Measurements from ENCODE around the gene FBP2.

Gene FBP2

GRCh38 chr9:94533601-94534000, 60.0 kb downstream of the FBP2 start:
- Histone ChIP-seq H3K4me3 (ENCODE audit: low read length) (no peak overlapping the region), H3K36me3 (ENCODE audit: control insufficient read depth, low read length) (no peaks in the 10 kb centered on the region), H3K27ac (ENCODE audit: low read depth, low read length) (no peak overlapping the region), H4K20me1 (ENCODE audit: control insufficient read depth, insufficient read depth, low read depth, low read length) (no peaks in the 10 kb centered on the region), H3K4me2 (ENCODE audit: low read length) (no peak overlapping the region), H3F3A (ENCODE audit: control insufficient read depth, insufficient read depth) (no peaks in the 10 kb centered on the region), H3K9me2 (replicated peaks; ENCODE audit: control insufficient read depth, low read length) (no peaks in the 10 kb centered on the region), H3K79me2 (ENCODE audit: control insufficient read depth, low read length) (no peaks in the 10 kb centered on the region), H3K27me3 (ENCODE audit: control insufficient read depth, low read length) (no peaks in the 10 kb centered on the region), H3K9me3 (ENCODE audit: control insufficient read depth, insufficient read depth, low read length) (no peaks in the 10 kb centered on the region), H3K4me1 (ENCODE audit: control insufficient read depth, low read length) (peaks cover 33% of the 10 kb centered on the region)
- TF ChIP-seq EZH2phosphoT487 (IDR thresholded peaks at IDR 0.05; ENCODE audit: borderline replicate concordance, low read length) = no peak

GRCh38 chr9:94533155-94533554, 60.5 kb downstream of the FBP2 start:
- no peaks in the 10 kb centered on the region for H3K9me2 ChIP-seq (replicated peaks; ENCODE audit: control insufficient read depth, low read length)
- no peaks in the 10 kb centered on the region for H4K20me1 ChIP-seq (ENCODE audit: control insufficient read depth, insufficient read depth, low read depth, low read length)
- no peaks in the 10 kb centered on the region for H3K36me3 ChIP-seq (ENCODE audit: control insufficient read depth, low read length)
- no peaks in the 10 kb centered on the region for H3F3A ChIP-seq (ENCODE audit: control insufficient read depth, insufficient read depth)
- no peaks in the 10 kb centered on the region for H3K79me2 ChIP-seq (ENCODE audit: control insufficient read depth, low read length)
- no peak overlapping the region for H3K4me3 ChIP-seq (ENCODE audit: low read length)
- no peak for TF ChIP-seq EZH2phosphoT487 (IDR thresholded peaks at IDR 0.05; ENCODE audit: borderline replicate concordance, low read length)
- TF ChIP-seq CTCF (IDR thresholded peaks at IDR 0.05; ENCODE audit: low read depth, low read length, poor library complexity, severe bottlenecking) = no peak
- H3K27me3 ChIP-seq (ENCODE audit: control insufficient read depth, low read length) = no peaks in the 10 kb centered on the region
- H3K4me1 ChIP-seq (ENCODE audit: control insufficient read depth, low read length) = peaks cover 37% of the 10 kb centered on the region
- no peak overlapping the region for H3K27ac ChIP-seq (ENCODE audit: low read depth, low read length)
- H3K9me3 ChIP-seq (ENCODE audit: control insufficient read depth, insufficient read depth, low read length) = no peaks in the 10 kb centered on the region
- H3K4me2 ChIP-seq (ENCODE audit: low read length) = no peak overlapping the region

GRCh38 chr9:94528886-94529285, 64.7 kb downstream of the FBP2 start:
- Histone ChIP-seq H3K27ac (ENCODE audit: low read depth, low read length) (peak overlapping the region; percentile 89), H3K27me3 (ENCODE audit: control insufficient read depth, low read length) (0 out of 2 replicates have a peak, but pooled peaks cover 3% of the 10 kb centered on the region), H3K9me2 (replicated peaks; ENCODE audit: control insufficient read depth, low read length) (no peaks in the 10 kb centered on the region), H3K9me3 (ENCODE audit: control insufficient read depth, insufficient read depth, low read length) (no peaks in the 10 kb centered on the region), H3K4me3 (ENCODE audit: low read length) (no peak overlapping the region), H3K36me3 (ENCODE audit: control insufficient read depth, low read length) (no peaks in the 10 kb centered on the region), H3F3A (ENCODE audit: control insufficient read depth, insufficient read depth) (peaks cover 4% of the 10 kb centered on the region; the same call in 1 of the 2 replicates), H4K20me1 (ENCODE audit: control insufficient read depth, insufficient read depth, low read depth, low read length) (no peaks in the 10 kb centered on the region), H3K4me2 (ENCODE audit: low read length) (peak overlapping the region; percentile 30; the same call in 1 of the 2 replicates), H3K4me1 (ENCODE audit: control insufficient read depth, low read length) (peaks cover 49% of the 10 kb centered on the region), H3K79me2 (ENCODE audit: control insufficient read depth, low read length) (no peaks in the 10 kb centered on the region)
- no peak for TF ChIP-seq CTCF (IDR thresholded peaks at IDR 0.05; ENCODE audit: low read depth, low read length, poor library complexity, severe bottlenecking)
- TF ChIP-seq EZH2phosphoT487 (IDR thresholded peaks at IDR 0.05; ENCODE audit: borderline replicate concordance, low read length) = no peak

GRCh38 chr9:94526951-94527350, 66.7 kb downstream of the FBP2 start:
- Histone ChIP-seq H4K20me1 (ENCODE audit: control insufficient read depth, insufficient read depth, low read depth, low read length) (no peaks in the 10 kb centered on the region), H3K36me3 (ENCODE audit: control insufficient read depth, low read length) (no peaks in the 10 kb centered on the region), H3K9me2 (replicated peaks; ENCODE audit: control insufficient read depth, low read length) (no peaks in the 10 kb centered on the region), H3K4me2 (ENCODE audit: low read length) (peak overlapping the region; percentile 37), H3K9me3 (ENCODE audit: control insufficient read depth, insufficient read depth, low read length) (no peaks in the 10 kb centered on the region), H3K4me1 (ENCODE audit: control insufficient read depth, low read length) (peaks cover 58% of the 10 kb centered on the region), H3K4me3 (ENCODE audit: low read length) (peak overlapping the region; percentile 38), H3F3A (ENCODE audit: control insufficient read depth, insufficient read depth) (peaks cover 4% of the 10 kb centered on the region; the same call in 1 of the 2 replicates), H3K27me3 (ENCODE audit: control insufficient read depth, low read length) (0 out of 2 replicates have a peak, but pooled peaks cover 3% of the 10 kb centered on the region), H3K27ac (ENCODE audit: low read depth, low read length) (peak overlapping the region; percentile 89), H3K79me2 (ENCODE audit: control insufficient read depth, low read length) (no peaks in the 10 kb centered on the region)
- no peak for TF ChIP-seq EZH2phosphoT487 (IDR thresholded peaks at IDR 0.05; ENCODE audit: borderline replicate concordance, low read length)
- TF ChIP-seq CTCF (IDR thresholded peaks at IDR 0.05; ENCODE audit: low read depth, low read length, poor library complexity, severe bottlenecking) = no peak

All from DOHH2 (cell line).